ENCODE data around the gene GALM.

DNA sequence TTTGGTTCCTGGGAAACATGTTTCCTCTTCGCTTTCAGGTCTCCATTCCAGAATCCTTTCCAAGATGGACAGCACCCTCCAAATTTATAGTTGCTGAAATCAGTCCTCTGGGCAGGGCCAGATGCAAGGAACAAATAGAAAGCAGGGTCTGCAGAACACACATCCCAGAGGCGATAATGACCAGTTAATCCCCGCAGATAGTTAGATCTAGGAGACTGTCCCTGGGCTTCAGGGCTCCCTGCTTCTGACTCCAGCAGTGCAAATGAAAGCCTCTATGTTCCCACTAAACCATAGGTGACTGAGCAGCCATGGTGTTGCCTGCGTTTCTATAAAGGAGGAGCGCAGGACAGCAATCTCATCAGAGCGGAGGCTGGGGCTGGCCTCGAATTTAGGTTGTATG, 46.5 kb downstream of the GALM start:
- TF ChIP-seq, protein P1, sequence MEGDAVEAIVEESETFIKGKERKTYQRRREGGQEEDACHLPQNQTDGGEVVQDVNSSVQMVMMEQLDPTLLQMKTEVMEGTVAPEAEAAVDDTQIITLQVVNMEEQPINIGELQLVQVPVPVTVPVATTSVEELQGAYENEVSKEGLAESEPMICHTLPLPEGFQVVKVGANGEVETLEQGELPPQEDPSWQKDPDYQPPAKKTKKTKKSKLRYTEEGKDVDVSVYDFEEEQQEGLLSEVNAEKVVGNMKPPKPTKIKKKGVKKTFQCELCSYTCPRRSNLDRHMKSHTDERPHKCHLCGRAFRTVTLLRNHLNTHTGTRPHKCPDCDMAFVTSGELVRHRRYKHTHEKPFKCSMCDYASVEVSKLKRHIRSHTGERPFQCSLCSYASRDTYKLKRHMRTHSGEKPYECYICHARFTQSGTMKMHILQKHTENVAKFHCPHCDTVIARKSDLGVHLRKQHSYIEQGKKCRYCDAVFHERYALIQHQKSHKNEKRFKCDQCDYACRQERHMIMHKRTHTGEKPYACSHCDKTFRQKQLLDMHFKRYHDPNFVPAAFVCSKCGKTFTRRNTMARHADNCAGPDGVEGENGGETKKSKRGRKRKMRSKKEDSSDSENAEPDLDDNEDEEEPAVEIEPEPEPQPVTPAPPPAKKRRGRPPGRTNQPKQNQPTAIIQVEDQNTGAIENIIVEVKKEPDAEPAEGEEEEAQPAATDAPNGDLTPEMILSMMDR (IDR thresholded peaks at IDR 0.05): no peak
- TF ChIP-seq POLR2A (IDR thresholded peaks at IDR 0.05): no peak
